Esophagus muscularis mucosa (tissue), 4 donors: ENCODE results near the gene ATP5F1A. TPM values are rescaled to one million over a fixed set of nuclear protein-coding genes. Genes with fewer than 3 reads are reported as not detected.

Experiments used
- DNase-seq: peaks from one replicate; pipeline ENCODE4 v3.0.0-alpha.2; 2017; ENCODE audit errors: extremely low spot score
- H3K27ac ChIP-seq, 4 donors: fragments of 200-600 bp; sonication (generic); replicated peaks in 1 of 4; 1 replicate in 3 of 4; 2 replicates in 1 of 4; pipeline ENCODE4 v1.5.1; 2016 to 2019; ENCODE audit warnings: mild to moderate bottlenecking in 1 of 4
- H3K27me3 ChIP-seq, 4 donors: fragments of 200-600 bp; sonication (generic); one replicate each; pipeline versions ENCODE4 v1.5.1 to v1.6.0; 2016 to 2019
- H3K36me3 ChIP-seq, 4 donors: fragments of 200-600 bp; sonication (generic); one replicate each; pipeline ENCODE4 v1.5.1; 2016 to 2019
- H3K4me1 ChIP-seq, 4 donors: fragments of 200-600 bp; sonication (generic); one replicate each; pipeline ENCODE4 v1.5.1; 2016 to 2019
- H3K4me3 ChIP-seq, 4 donors: fragments of 200-600 bp; sonication (generic); 1 replicate in 2 of 4; 2 replicates in 2 of 4; pipeline ENCODE4 v1.5.1; 2016 to 2019; ENCODE audit warnings: mild to moderate bottlenecking in 4 of 4, moderate library complexity in 1 of 4
- H3K9me3 ChIP-seq, 4 donors: fragments of 200-600 bp; sonication (generic); 1 replicate in 3 of 4; 2 replicates in 1 of 4; pipeline ENCODE4 v1.5.1; 2016 to 2019
- EP300 ChIP-seq: sonication (generic); formaldehyde crosslinking; IDR thresholded peaks from one replicate; pipeline ENCODE4 v1.6.1; 2017; ENCODE audit warnings: antibody characterized with exemption
- POLR2A ChIP-seq: fragments of 450-650 bp; IDR thresholded peaks from one replicate; pipeline ENCODE4 v1.6.1; 2017; ENCODE audit warnings: antibody characterized with exemption, moderate library complexity, mild to moderate bottlenecking, low read depth
- POLR2AphosphoS5 ChIP-seq, 2 donors: sonication (generic); formaldehyde crosslinking; IDR thresholded peaks; one replicate each; pipeline ENCODE4 v1.6.1; 2017; ENCODE audit warnings: antibody characterized with exemption in 2 of 2
- WGBS: methylation state at CpG from one replicate; pipeline ENCODE4 v1.1.5; 2018; 5-methylcytosine and 5-hydroxymethylcytosine counted together
- intact Hi-C: fragments of 100-400 bp; cut with DNase I; formaldehyde crosslinking; loops from one replicate; pipeline ENCODE4 v1.15.1; 2023
- total RNA-seq, 4 donors: library from RNA; depleted of rRNA; stranded (reverse); fragments of >200 nt; gene quantifications; one replicate each; pipeline versions ENCODE4 v1.1.0 to v1.2.1, GENCODE V29; 2016
- TF ChIP-seq, protein P1 (sequence below), 3 experiments: fragments of 200-600 bp in 2 of 3; fragments of 450-650 bp in 1 of 3; sonication (generic) in 2 of 3; IDR thresholded peaks; one replicate each; pipeline ENCODE4 v1.5.1; 2017 to 2019; ENCODE audit warnings: antibody characterized with exemption in 3 of 3, mild to moderate bottlenecking in 2 of 3, moderate library complexity in 1 of 3

The ATP5F1A gene
- total RNA-seq, 4 donors from 2014 or later: 417 to 545 (median 470) TPM

DNA sequence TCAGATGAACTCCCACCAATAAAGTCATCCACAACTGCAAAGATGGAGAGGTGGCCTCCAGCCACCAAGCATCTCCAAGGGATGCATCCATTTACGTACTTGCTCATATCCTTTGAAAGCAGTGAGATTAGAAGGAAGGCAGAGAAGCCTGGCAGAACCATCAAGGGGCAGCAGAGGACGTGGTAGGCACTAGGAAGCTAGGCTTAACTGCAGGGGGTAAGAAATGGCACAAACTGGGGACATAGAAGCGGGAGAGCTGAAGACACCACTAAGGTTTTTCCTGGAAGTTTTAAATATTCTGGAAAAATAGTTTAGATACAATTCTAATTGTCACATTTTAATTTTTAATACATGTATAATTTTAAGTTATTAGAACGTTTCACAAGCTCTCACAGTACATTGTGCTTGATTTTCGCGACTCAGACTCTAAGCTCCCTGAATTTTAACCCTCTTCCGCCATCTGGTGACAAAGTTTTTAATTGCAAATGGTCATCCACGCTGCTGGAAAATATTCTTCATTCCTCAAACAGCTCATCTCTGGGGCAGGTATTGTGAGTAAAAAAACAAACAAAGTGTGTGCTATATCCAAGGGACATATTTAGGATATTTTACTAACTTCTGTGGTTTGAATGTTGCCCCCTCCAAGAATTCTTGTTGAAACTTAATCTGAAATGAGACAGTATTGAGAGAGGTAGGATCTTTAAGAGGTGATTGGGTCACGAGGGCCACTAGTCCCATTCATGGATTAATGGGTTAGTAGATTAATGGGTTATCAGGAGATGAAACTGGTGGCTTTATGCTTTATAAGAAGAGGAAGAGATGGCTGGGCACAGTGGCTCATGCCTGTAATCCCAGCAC lies 24.4 kb downstream of the ATP5F1A start:
- Histone ChIP-seq H3K4me3 (no peak overlapping the region), H3K27ac (no peak overlapping the region), H3K27me3 (no peaks in the 10 kb centered on the region), H3K4me1 (peaks cover 14 to 41% (median 34%) of the 10 kb centered on the region in 4 donors), H3K36me3 (peaks cover 0 to 13% (median 6%) of the 10 kb centered on the region in 4 donors), H3K9me3 (no peaks in the 10 kb centered on the region)
- TF ChIP-seq, protein P1, sequence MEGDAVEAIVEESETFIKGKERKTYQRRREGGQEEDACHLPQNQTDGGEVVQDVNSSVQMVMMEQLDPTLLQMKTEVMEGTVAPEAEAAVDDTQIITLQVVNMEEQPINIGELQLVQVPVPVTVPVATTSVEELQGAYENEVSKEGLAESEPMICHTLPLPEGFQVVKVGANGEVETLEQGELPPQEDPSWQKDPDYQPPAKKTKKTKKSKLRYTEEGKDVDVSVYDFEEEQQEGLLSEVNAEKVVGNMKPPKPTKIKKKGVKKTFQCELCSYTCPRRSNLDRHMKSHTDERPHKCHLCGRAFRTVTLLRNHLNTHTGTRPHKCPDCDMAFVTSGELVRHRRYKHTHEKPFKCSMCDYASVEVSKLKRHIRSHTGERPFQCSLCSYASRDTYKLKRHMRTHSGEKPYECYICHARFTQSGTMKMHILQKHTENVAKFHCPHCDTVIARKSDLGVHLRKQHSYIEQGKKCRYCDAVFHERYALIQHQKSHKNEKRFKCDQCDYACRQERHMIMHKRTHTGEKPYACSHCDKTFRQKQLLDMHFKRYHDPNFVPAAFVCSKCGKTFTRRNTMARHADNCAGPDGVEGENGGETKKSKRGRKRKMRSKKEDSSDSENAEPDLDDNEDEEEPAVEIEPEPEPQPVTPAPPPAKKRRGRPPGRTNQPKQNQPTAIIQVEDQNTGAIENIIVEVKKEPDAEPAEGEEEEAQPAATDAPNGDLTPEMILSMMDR (IDR thresholded peaks at IDR 0.05): peak; percentile 65 to 72 (median 70)
- no peak for TF ChIP-seq EP300
- DNase-seq: peak; percentile 93
- WGBS: 25% methylated on average over 9 of the region's 9 CpGs
- intact Hi-C loops: loop anchor here (2.0 to 10.0 kb wide), 3 partner anchors 46 to 409 kb away; partner anchors contain the start of gene EPG5

- Histone ChIP-seq H3K4me3 (peak overlapping the region; percentile 73 to 98 (median 90)), H3K36me3 (peaks cover 0 to 7% (median 3%) of the 10 kb centered on the region in 4 donors), H3K27ac (no peak overlapping the region), H3K27me3 (no peaks in the 10 kb centered on the region), H3K9me3 (no peaks in the 10 kb centered on the region), H3K4me1 (peaks cover 14 to 38% (median 34%) of the 10 kb centered on the region in 4 donors)
- TF ChIP-seq POLR2AphosphoS5 (IDR thresholded peaks at IDR 0.05): no peak
- WGBS: 77% methylated on average over 3 of the region's 3 CpGs
- intact Hi-C loops: loop anchor here (2.0 to 10.0 kb wide), 3 partner anchors 46 to 408 kb away; partner anchors contain the start of gene EPG5
- DNase-seq: no peak
Measured at GRCh38 chr18:46072959-46073358, 25.1 kb downstream of the ATP5F1A start.

DNA sequence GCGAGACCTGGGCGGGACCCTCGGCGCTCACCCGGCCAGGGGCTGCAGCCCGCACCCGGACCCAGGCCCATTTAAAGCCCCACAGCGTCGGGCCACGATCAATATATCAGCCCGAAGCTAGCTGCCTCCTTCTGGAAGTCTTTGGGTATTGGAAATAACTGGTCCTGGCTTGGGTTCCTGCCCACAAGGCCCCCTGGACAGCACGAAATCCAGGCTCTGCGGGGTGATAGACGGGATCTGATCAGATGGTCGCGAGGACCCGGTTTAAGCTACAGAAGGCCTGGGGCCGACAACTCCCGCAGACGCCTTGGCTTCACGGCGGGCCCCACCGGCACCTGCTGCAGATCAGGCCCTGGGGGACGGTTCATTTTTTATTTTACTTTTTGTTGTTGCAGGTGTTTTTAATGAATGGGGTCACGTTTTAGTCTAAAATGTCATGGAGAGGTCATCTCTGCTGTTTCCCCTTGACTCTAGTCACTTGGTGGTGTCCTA lies 25.7 kb downstream of the ATP5F1A start:
- Histone ChIP-seq H3K27me3 (no peaks in the 10 kb centered on the region), H3K36me3 (peaks cover 0 to 1% (median under 1%) of the 10 kb centered on the region in 4 donors), H3K4me3 (peak overlapping the region; percentile 73 to 98 (median 90)), H3K4me1 (peaks cover 14 to 33% (median 31%) of the 10 kb centered on the region in 4 donors), H3K9me3 (no peaks in the 10 kb centered on the region), H3K27ac (peak overlapping the region in 3 of 4 donors; percentile 40 to 72 (median 44))
- DNase-seq: no peak
- TF ChIP-seq POLR2A (no peak), POLR2AphosphoS5 (IDR thresholded peaks at IDR 0.05) (no peak), EP300 (no peak)
- TF ChIP-seq, protein P1 (IDR thresholded peaks at IDR 0.05): no peak
- intact Hi-C loops: loop anchor here (2.0 to 10.0 kb wide), 3 partner anchors 45 to 408 kb away; partner anchors contain the start of gene EPG5
- WGBS: 40% methylated on average over 8 of the region's 25 CpGs

- peaks cover 14 to 32% (median 27%) of the 10 kb centered on the region in 4 donors for H3K4me1 ChIP-seq
- TF ChIP-seq POLR2AphosphoS5 (IDR thresholded peaks at IDR 0.05): peak; percentile 51 to 60
- TF ChIP-seq POLR2A: no peak
- DNase-seq: no peak
- H3K36me3 ChIP-seq: no peaks in the 10 kb centered on the region
- peak within 1 kb of the TSS; percentile 40 to 72 (median 46) for H3K27ac ChIP-seq
- WGBS: no CpG with 5 or more reads among the region's 75 CpGs
- peak within 1 kb of the TSS; percentile 73 to 98 (median 90) for H3K4me3 ChIP-seq
- intact Hi-C loops: loop anchor here (2.0 to 10.0 kb wide), 3 partner anchors 45 to 407 kb away; partner anchors contain the start of gene EPG5
- H3K27me3 ChIP-seq: no peaks in the 10 kb centered on the region
- no peaks in the 10 kb centered on the region for H3K9me3 ChIP-seq
Measured at GRCh38 chr18:46071653-46072375, 26.3 kb downstream of the ATP5F1A start, which contains the start of gene PSTPIP2. Gene PSTPIP2 (minus strand): TSS chr18:46072260. CDS start chr18:46072188, 72 bp downstream.

GRCh38 chr18:46070815-46071652 lies 27.1 kb downstream of the ATP5F1A start:
- 48% methylated on average over 8 of the region's 13 CpGs for WGBS
- Histone ChIP-seq H3K27ac (peak overlapping the region in 3 of 4 donors; percentile 44 to 72 (median 48)), H3K4me3 (peak overlapping the region; percentile 73 to 98 (median 90)), H3K4me1 (peaks cover 14 to 32% (median 27%) of the 10 kb centered on the region in 4 donors), H3K9me3 (no peaks in the 10 kb centered on the region), H3K36me3 (no peaks in the 10 kb centered on the region), H3K27me3 (no peaks in the 10 kb centered on the region)
- intact Hi-C loops: loop anchor here (5.0 to 10.0 kb wide), 2 partner anchors 44 to 406 kb away; no protein-coding TSS in a partner anchor
- DNase-seq: no peak
- TF ChIP-seq POLR2A: no peak
- TF ChIP-seq POLR2AphosphoS5 (IDR thresholded peaks at IDR 0.05): no peak
- no peak for TF ChIP-seq EP300
- TF ChIP-seq, protein P1 (IDR thresholded peaks at IDR 0.05): no peak
